Astrocyte (in vitro differentiated cells and primary cell): Measurements from ENCODE around the gene ZNF691.

ENCODE experiments used
- CTCF ChIP-seq: IDR thresholded peaks from 2 replicates; pipeline ENCODE4 v1.5.1; 2011; ENCODE audit warnings: low read depth, mild to moderate bottlenecking, inconsistent platforms, low read length, moderate library complexity; ENCODE audit not compliant: insufficient read depth
- EZH2 ChIP-seq: IDR thresholded peaks from 2 replicates; pipeline ENCODE4 v1.6.1; 2012; ENCODE audit warnings: mild to moderate bottlenecking, low read length, inconsistent platforms; ENCODE audit not compliant: insufficient read depth

DNA sequence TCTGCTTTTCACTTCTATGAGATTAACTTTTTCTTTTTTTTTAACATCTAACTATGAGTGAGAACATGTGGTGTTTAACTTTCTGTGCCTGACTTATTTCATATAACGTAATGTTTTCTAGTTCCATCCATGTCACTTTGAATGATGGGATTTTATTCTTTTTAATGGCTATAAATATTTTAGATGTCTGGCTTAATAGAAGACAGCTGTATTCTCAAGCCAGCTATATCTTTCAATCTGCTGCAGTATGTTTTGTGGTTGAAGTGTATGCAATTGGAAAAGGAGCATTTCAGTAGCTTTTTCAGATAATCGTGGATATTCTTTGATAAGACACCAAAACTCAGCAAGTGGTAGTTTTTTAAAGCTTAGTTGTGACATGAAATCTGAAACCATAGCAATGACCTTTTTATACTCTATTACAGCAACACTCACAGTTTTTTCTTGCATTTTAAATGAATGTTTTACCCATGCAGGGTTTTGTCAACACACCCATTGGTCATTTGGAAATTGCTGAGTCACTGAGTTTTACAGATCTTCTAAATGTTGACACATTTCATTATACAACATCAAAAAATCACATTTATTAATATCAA lies 23.5 kb upstream of the ZNF691 start:
- TF ChIP-seq CTCF: no peak
- no peak for TF ChIP-seq EZH2
